OCI-LY7 (cell line): ENCODE results near the gene RTN4. TPM values are rescaled to one million over a fixed set of nuclear protein-coding genes. Genes with fewer than 3 reads are reported as not detected.

Experiments
- BruUV-seq: library from RNA; stranded (reverse); fragments of 400-500 nt; replicated peaks from 2 replicates; lab custom pipeline; 2021; lab: Mats Ljungman, UMichigan
- CTCF ChIA-PET: fragments of 300-600 bp; sonication (Branson Sonifier 250); formaldehyde crosslinking; loops from one replicate; lab custom pipeline; 2022; ENCODE audit warnings: antibody characterized with exemption; ENCODE audit not compliant: unreplicated experiment; lab: Charles Lee
- POLR2A ChIA-PET: fragments of 300-600 bp; sonication (Branson Sonifier 250); formaldehyde crosslinking; loops from one replicate; lab custom pipeline; 2022; ENCODE audit warnings: antibody characterized with exemption; lab: Charles Lee
- DNase-seq: peaks from one replicate; pipeline ENCODE4 v3.0.0-alpha.2; 2015; ENCODE audit warnings: low spot score
- H2AFZ ChIP-seq: fragments of 200-600 bp; sonication (generic), shearing (Covaris generic); 2 replicates; pipeline ENCODE4 v1.6.1; 2014; ENCODE audit warnings: mild to moderate bottlenecking, antibody characterized with exemption, low read length, moderate library complexity
- H3K27ac ChIP-seq: fragments of 200-600 bp; sonication (generic); 2 replicates; pipeline ENCODE4 v1.5.1; 2014; ENCODE audit warnings: mixed run types, low read depth, mild to moderate bottlenecking, moderate library complexity, low read length, inconsistent platforms; ENCODE audit not compliant: poor library complexity, severe bottlenecking
- H3K36me3 ChIP-seq: fragments of 200-600 bp; sonication (generic); 2 replicates; pipeline ENCODE4 v1.6.1; 2014; ENCODE audit warnings: mild to moderate bottlenecking, antibody characterized with exemption, low read length, moderate library complexity, mixed read lengths; ENCODE audit not compliant: insufficient read depth
- H3K4me1 ChIP-seq: fragments of 200-600 bp; sonication (generic); 2 replicates; pipeline ENCODE4 v1.5.1; 2014; ENCODE audit warnings: mild to moderate bottlenecking, low read length; ENCODE audit not compliant: insufficient read depth, poor library complexity, severe bottlenecking
- H3K4me2 ChIP-seq: fragments of 200-600 bp; sonication (generic); 2 replicates; pipeline ENCODE4 v1.6.1; 2014; ENCODE audit warnings: mild to moderate bottlenecking, low read length
- H3K4me3 ChIP-seq: fragments of 200-600 bp; sonication (generic); 2 replicates; pipeline ENCODE4 v1.5.1; 2014; ENCODE audit warnings: mild to moderate bottlenecking, low read depth, low read length; ENCODE audit not compliant: poor library complexity, severe bottlenecking
- H3K79me2 ChIP-seq: fragments of 200-600 bp; sonication (generic); 2 replicates; pipeline ENCODE4 v1.6.1; 2016; ENCODE audit warnings: low read depth, mild to moderate bottlenecking, low read length, moderate library complexity, mixed read lengths; ENCODE audit not compliant: insufficient read depth
- H3K9me2 ChIP-seq: fragments of 200-600 bp; sonication (generic); 2 replicates; pipeline ENCODE4 v1.6.1; 2016; ENCODE audit warnings: mild to moderate bottlenecking, low read length, mixed read lengths; ENCODE audit not compliant: insufficient read depth
- H3K9me3 ChIP-seq: fragments of 200-600 bp; sonication (generic); 2 replicates; pipeline ENCODE4 v1.6.1; 2014; ENCODE audit warnings: mild to moderate bottlenecking, mixed run types, low read length, mixed read lengths
- H4K20me1 ChIP-seq: fragments of 200-600 bp; sonication (generic); 2 replicates; pipeline ENCODE4 v1.6.1; 2014; ENCODE audit warnings: mild to moderate bottlenecking, antibody characterized with exemption, low read length, moderate library complexity, mixed read lengths; ENCODE audit not compliant: insufficient read depth
- CTCF ChIP-seq: fragments of 200-600 bp; sonication (generic); conservative IDR thresholded peaks from 2 replicates; pipeline ENCODE4 v1.5.1; 2014; ENCODE audit warnings: mild to moderate bottlenecking, antibody characterized with exemption, low read length, moderate library complexity, mixed read lengths
- EZH2phosphoT487 ChIP-seq: fragments of 200-600 bp; sonication (generic); IDR thresholded peaks from 2 replicates; pipeline ENCODE4 v1.6.1; 2018; ENCODE audit warnings: low read depth, borderline replicate concordance, mild to moderate bottlenecking, mixed run types, antibody characterized with exemption, low read length, moderate library complexity, mixed read lengths
- intact Hi-C: fragments of 100-400 bp; cut with micrococcal nuclease; formaldehyde crosslinking; loops from one replicate; pipeline ENCODE4 v1.10.0; 2022; ENCODE audit not compliant: unreplicated experiment
- total RNA-seq, 2 experiments: library from RNA; depleted of rRNA in 1 of 2; stranded (reverse); fragments of >200 nt in 1 of 2; shearing (Covaris generic) in 1 of 2; gene quantifications; 2 replicates each; pipeline ENCODE4 v1.2.3, GENCODE V29; 2014 to 2022

RTN4 gene
- total RNA-seq, 2 experiments from 2014 or later = 36.5 to 75.2 TPM

GRCh38 chr2:54968561-54969218, 81.6 kb downstream of the RTN4 start:
- no TSS peak for BruUV-seq
- H3K4me2 ChIP-seq = no peak overlapping the region
- DNase-seq = no peak
- no peaks in the 10 kb centered on the region for H3K4me1 ChIP-seq
- intact Hi-C loops = no loop called here
- H2AFZ ChIP-seq = no peak overlapping the region
- CTCF ChIA-PET = no interaction called here
- H3K9me2 ChIP-seq = no peaks in the 10 kb centered on the region
- POLR2A ChIA-PET = interaction anchor here (0.5 kb wide), 1 partner anchor 216 kb away, joined by 4 read pairs; no protein-coding TSS in a partner anchor
- H3K79me2 ChIP-seq = no peaks in the 10 kb centered on the region
- no peaks in the 10 kb centered on the region for H3K9me3 ChIP-seq
- TF ChIP-seq EZH2phosphoT487 (no peak), CTCF (no peak)
- H3K4me3 ChIP-seq = no peak overlapping the region
- no peak overlapping the region for H3K27ac ChIP-seq
- no peaks in the 10 kb centered on the region for H4K20me1 ChIP-seq
- H3K36me3 ChIP-seq = peaks cover 100% of the 10 kb centered on the region

GRCh38 chr2:54967759-54968365, 82.4 kb downstream of the RTN4 start:
- intact Hi-C loops = no loop called here
- TF ChIP-seq CTCF = no peak
- TF ChIP-seq EZH2phosphoT487 = no peak

GRCh38 chr2:54967269-54967668, 83.0 kb downstream of the RTN4 start:
- Histone ChIP-seq H3K36me3 (peaks cover 99% of the 10 kb centered on the region), H3K4me3 (no peak overlapping the region), H3K27ac (no peak overlapping the region), H3K79me2 (no peaks in the 10 kb centered on the region), H3K4me2 (no peak overlapping the region), H3K9me3 (no peaks in the 10 kb centered on the region), H2AFZ (no peak overlapping the region), H3K4me1 (no peaks in the 10 kb centered on the region), H3K9me2 (no peaks in the 10 kb centered on the region), H4K20me1 (no peaks in the 10 kb centered on the region)
- TF ChIP-seq CTCF (no peak), EZH2phosphoT487 (no peak)
- intact Hi-C loops = no loop called here
- ChIA-PET POLR2A (no interaction called here), CTCF (no interaction called here)
- DNase-seq = no peak
- BruUV-seq = no TSS peak

More at GRCh38 chr2:54967759-54968365, 82.4 kb downstream of the RTN4 start:
- BruUV-seq = no TSS peak
- H3K4me1 ChIP-seq = no peaks in the 10 kb centered on the region
- no peak overlapping the region for H3K27ac ChIP-seq
- DNase-seq = no peak
- H3K4me3 ChIP-seq = no peak overlapping the region
- no peak overlapping the region for H3K4me2 ChIP-seq
- H3K9me3 ChIP-seq = no peaks in the 10 kb centered on the region
- ChIA-PET POLR2A (no interaction called here), CTCF (no interaction called here)
- peaks cover 99% of the 10 kb centered on the region for H3K36me3 ChIP-seq
- no peaks in the 10 kb centered on the region for H3K79me2 ChIP-seq
- H3K9me2 ChIP-seq = no peaks in the 10 kb centered on the region
- H2AFZ ChIP-seq = no peak overlapping the region
- H4K20me1 ChIP-seq = no peaks in the 10 kb centered on the region
